GM12801 (cell line): ENCODE measurements around the gene ILDR1.

Experiments used
- TF ChIP-seq, protein P1 (sequence below): IDR thresholded peaks from one replicate; pipeline ENCODE4 v1.5.1; 2011; ENCODE audit warnings: control low read depth; ENCODE audit not compliant: insufficient read length; ENCODE audit errors: extremely low read depth

The ILDR1 gene

DNA sequence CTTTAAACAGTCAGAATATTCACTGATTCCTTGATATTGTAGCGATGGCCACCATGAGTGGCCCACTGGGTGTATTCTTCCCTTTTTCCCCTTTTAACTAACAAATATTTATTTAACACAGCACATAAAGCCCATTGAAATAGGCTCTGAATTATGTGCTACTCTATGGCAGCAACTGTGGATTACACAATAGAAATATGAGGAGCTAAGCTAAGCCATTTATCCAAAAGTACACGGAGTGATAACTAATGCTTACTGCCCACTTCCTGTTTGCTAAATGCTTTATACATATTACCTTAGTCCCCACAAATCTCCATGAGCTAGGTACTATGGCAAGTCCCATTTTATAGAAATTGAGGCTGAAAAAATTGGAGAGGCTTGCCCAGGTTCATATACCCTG is 17.9 kb downstream of the ILDR1 start:
- TF ChIP-seq, protein P1, sequence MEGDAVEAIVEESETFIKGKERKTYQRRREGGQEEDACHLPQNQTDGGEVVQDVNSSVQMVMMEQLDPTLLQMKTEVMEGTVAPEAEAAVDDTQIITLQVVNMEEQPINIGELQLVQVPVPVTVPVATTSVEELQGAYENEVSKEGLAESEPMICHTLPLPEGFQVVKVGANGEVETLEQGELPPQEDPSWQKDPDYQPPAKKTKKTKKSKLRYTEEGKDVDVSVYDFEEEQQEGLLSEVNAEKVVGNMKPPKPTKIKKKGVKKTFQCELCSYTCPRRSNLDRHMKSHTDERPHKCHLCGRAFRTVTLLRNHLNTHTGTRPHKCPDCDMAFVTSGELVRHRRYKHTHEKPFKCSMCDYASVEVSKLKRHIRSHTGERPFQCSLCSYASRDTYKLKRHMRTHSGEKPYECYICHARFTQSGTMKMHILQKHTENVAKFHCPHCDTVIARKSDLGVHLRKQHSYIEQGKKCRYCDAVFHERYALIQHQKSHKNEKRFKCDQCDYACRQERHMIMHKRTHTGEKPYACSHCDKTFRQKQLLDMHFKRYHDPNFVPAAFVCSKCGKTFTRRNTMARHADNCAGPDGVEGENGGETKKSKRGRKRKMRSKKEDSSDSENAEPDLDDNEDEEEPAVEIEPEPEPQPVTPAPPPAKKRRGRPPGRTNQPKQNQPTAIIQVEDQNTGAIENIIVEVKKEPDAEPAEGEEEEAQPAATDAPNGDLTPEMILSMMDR: no peak

DNA sequence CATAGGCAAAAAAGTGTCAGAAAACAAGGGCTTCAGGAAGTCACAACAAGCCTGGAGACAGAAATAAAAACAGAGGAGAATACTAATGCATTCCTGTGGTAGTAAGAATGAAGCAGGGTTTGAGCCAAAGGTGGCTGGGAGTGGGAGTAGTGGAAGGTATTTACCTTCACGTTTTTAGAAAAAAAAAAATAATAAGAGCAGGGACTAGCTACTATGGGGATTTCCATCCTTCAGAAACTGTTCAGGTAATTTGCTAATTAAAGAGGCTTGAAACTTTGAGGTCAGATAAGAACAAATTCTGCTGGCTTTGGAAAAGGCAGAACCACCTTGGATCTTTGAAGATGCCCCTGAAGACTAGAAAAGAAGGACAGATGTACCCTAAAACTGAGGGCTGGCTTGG is 18.4 kb downstream of the ILDR1 start:
- TF ChIP-seq, protein P1: no peak

DNA sequence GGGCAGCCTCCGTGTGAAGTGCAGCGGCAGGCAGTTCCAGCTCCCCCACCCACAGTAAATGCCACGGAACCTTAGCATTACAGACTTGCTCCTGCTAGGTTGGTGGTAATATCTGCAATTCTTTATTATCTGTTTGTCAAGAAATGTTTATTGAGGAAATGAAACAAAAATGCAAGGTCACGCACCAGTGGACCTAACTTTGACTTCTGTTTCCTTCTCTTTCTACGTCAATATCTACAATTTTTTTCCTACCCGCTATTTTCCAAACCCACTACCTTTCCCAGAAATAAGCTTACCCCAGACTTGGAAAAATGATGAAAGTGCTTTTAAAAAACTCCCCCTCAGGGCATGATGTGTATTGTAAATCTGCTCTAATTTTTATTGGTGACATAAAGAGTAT is 18.9 kb downstream of the ILDR1 start:
- TF ChIP-seq, protein P1: no peak

DNA sequence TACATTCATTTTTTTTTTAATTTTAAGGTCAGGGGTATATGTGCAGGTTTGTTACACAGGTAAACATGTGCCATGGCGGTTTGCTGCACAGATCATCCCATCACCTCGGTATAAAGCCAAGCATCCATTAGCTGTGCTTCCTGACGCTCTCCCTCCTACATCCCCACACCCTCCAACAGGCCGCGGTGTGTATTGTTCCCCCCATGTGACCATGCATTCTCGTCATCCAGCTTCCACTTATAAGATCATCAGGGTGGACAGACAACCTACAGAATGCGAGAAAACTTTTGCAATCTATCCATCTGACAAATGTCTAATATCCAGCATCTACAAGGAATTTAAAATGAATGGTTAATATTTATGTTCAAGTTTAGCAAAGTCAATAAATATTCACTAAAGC is 19.4 kb downstream of the ILDR1 start:
- TF ChIP-seq, protein P1: no peak

DNA sequence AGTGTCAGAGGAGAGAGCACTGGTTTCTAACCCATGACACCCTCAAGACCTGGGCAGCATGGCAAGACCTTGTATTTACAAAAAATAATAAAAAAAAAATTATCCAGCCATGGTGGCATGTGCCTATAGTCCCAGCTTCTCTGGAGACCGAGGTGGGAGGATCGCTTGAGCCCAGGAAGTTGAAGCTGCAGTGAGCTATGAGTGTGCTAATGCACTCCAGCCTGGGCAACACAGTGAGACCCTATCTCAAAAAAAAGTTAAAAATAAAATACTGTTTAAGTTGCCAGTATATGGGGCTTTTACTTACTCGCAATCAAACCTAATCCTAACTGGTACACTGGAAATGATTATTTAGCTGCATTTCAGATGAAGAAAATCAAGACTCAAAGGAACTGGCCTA is 20.2 kb downstream of the ILDR1 start:
- TF ChIP-seq, protein P1: no peak

DNA sequence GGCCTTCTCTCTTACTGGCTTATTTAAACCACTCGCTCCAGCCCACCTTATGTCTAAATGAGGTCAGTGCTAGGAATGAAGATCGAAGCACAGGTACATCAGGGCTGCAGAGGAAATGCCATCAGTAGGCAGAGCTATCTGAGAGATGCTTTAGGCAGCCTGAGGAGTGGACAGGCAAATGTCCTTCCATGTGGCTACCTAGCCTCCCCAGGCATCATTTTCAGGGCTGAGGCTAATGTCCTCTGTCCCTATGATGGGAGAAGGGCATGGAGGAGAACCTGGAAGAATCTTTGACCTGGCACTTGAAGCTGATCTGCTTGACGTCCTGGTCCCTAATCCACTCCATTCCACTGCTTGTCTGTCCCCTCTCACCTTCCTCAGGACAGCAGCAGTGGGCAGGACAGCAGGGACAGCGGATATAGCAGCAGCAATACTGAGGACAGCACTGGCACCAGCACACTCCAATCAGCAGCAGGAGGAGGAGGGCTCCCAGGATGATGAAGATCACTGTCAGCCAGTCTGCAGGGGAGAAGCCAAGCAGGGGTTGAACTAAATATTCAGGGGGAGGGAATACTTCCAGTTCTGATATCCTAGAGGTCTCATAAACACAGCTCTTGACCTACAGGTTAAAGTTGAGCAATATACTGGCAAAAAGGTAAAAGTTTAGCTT is 21.0 kb downstream of the ILDR1 start:
- TF ChIP-seq, protein P1: no peak

DNA sequence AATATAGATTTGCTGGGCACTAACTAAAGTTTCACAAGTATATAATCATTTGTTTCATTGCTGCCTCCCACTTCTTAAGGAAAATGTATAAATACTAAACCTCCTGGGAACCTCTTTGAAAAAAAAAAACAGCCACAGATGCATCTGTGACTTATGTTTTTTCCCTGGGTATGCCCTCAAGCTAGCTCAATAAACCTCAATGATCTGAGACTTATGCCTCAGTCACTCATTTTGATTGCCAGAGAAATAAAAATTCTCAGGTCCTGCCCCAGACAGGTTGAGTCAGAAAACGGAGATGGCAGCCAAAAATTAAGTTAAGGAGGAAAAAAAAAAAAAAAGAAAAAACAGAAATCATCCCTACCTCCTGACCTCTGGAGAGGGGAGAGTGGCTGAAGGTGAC is 22.1 kb downstream of the ILDR1 start:
- TF ChIP-seq, protein P1: no peak
